Upper lobe of left lung (tissue), 6 donors: ENCODE data around the gene ZWILCH. TPM values are rescaled to one million over a fixed set of nuclear protein-coding genes. Genes with fewer than 3 reads are reported as not detected.

Experiments used
- ATAC-seq, 2 donors: fragments of 200-7000 bp; cut with Tn5 transposase; one replicate each; pipeline ENCODE4 v1.9.1; 2022; ENCODE audit warnings: mild to moderate bottlenecking in 2 of 2, moderate library complexity in 2 of 2; ENCODE audit not compliant: low FRiP score in 2 of 2
- DNase-seq, 2 donors: peaks; one replicate each; pipeline ENCODE4 v3.0.0-alpha.2; 2019 to 2020
- H3K27ac ChIP-seq, 4 donors: fragments of 200-600 bp; sonication (generic); one replicate each; pipeline ENCODE4 v1.5.1; 2016 to 2019
- H3K27me3 ChIP-seq, 4 donors: fragments of 200-600 bp; sonication (generic); one replicate each; pipeline ENCODE4 v1.5.1; 2017 to 2019
- H3K36me3 ChIP-seq, 4 donors: fragments of 200-600 bp; sonication (generic); one replicate each; pipeline ENCODE4 v1.5.1; 2016 to 2019
- H3K4me1 ChIP-seq, 4 donors: fragments of 200-600 bp; sonication (generic); one replicate each; pipeline ENCODE4 v1.5.1; 2018 to 2019
- H3K4me3 ChIP-seq, 4 donors: fragments of 200-600 bp; sonication (generic); one replicate each; pipeline ENCODE4 v1.5.1; 2017 to 2019; ENCODE audit warnings: mild to moderate bottlenecking in 2 of 4, moderate library complexity in 1 of 4
- H3K9me3 ChIP-seq, 4 donors: fragments of 200-600 bp; sonication (generic); one replicate each; pipeline ENCODE4 v1.5.1; 2018 to 2019
- CTCF ChIP-seq, 6 experiments: fragments of 450-650 bp in 4 of 6; fragments of 200-600 bp in 2 of 6; sonication (generic) in 2 of 6; IDR thresholded peaks; one replicate each; pipeline ENCODE4 v1.5.1; 2016 to 2019; ENCODE audit warnings: antibody characterized with exemption in 6 of 6
- EP300 ChIP-seq, 4 donors: sonication (generic); formaldehyde crosslinking; IDR thresholded peaks; one replicate each; pipeline ENCODE4 v1.5.1; 2017; ENCODE audit warnings: antibody characterized with exemption in 4 of 4, control low read depth in 2 of 4
- POLR2A ChIP-seq, 4 donors: fragments of 450-650 bp; IDR thresholded peaks; one replicate each; pipeline ENCODE4 v1.5.1; 2016 to 2017; ENCODE audit warnings: antibody characterized with exemption in 4 of 4, mild to moderate bottlenecking in 2 of 4
- POLR2AphosphoS5 ChIP-seq, 2 donors: sonication (generic); formaldehyde crosslinking; IDR thresholded peaks; one replicate each; pipeline ENCODE4 v1.5.1; 2017; ENCODE audit warnings: antibody characterized with exemption in 2 of 2
- WGBS, 2 donors: methylation state at CpG; one replicate each; pipeline ENCODE4 v1.1.5; 2017 to 2018; 5-methylcytosine and 5-hydroxymethylcytosine counted together
- total RNA-seq, 6 donors: library from RNA; depleted of rRNA in 4 of 6; stranded (reverse); fragments of >200 nt in 4 of 6; gene quantifications; one replicate each; pipeline versions ENCODE4 v1.1.0 to v1.2.1, GENCODE V29; 2016 to 2021
- donor health status: DM: no; HTN: no; CAD: no; lungs with moderate emphysema.
- donor health status: DM: no; HTN: yes; CAD: no; lungs with severe emphysema.

Gene ZWILCH
- total RNA-seq, 6 donors from 2014 or later = 0.33 to 6.3 (median 5.1) TPM

GRCh38 chr15:66572146-66572545 lies 67.0 kb downstream of the ZWILCH start:
- Histone ChIP-seq H3K27me3 (no peaks in the 10 kb centered on the region), H3K9me3 (no peaks in the 10 kb centered on the region), H3K4me3 (no peak overlapping the region), H3K36me3 (no peaks in the 10 kb centered on the region), H3K27ac (no peak overlapping the region), H3K4me1 (peaks cover under 1 to 7% (median 3%) of the 10 kb centered on the region in 4 donors)
- 73 to 90% methylated on average over 2 to 4 of the region's 4 CpGs for WGBS, 2 donors
- ATAC-seq = no peak
- no peak for TF ChIP-seq CTCF (IDR thresholded peaks at IDR 0.05)
- TF ChIP-seq EP300 (IDR thresholded peaks at IDR 0.05) = no peak
- no peak for TF ChIP-seq POLR2A (IDR thresholded peaks at IDR 0.05)
- TF ChIP-seq POLR2AphosphoS5 (IDR thresholded peaks at IDR 0.05) = no peak
- no peak for DNase-seq

GRCh38 chr15:66573348-66573718 lies 68.2 kb downstream of the ZWILCH start:
- Histone ChIP-seq H3K4me1 (peaks cover 0 to 6% (median 5%) of the 10 kb centered on the region in 4 donors), H3K4me3 (no peak overlapping the region), H3K9me3 (no peaks in the 10 kb centered on the region), H3K36me3 (no peaks in the 10 kb centered on the region), H3K27ac (no peak overlapping the region), H3K27me3 (no peaks in the 10 kb centered on the region)
- ATAC-seq = no peak
- TF ChIP-seq POLR2A (IDR thresholded peaks at IDR 0.05) = no peak
- no peak for TF ChIP-seq POLR2AphosphoS5 (IDR thresholded peaks at IDR 0.05)
- TF ChIP-seq CTCF (IDR thresholded peaks at IDR 0.05) = no peak
- no peak for TF ChIP-seq EP300 (IDR thresholded peaks at IDR 0.05)
- DNase-seq = no peak
- WGBS, 2 donors = 85 to 94% methylated on average over 7 of the region's 7 CpGs

GRCh38 chr15:66573719-66574595 lies 68.8 kb downstream of the ZWILCH start:
- peak in 1 of 2 donors; percentile 41 for ATAC-seq
- H3K4me1 ChIP-seq = peaks cover 0 to 8% (median 5%) of the 10 kb centered on the region in 4 donors
- DNase-seq = no peak
- 64 to 75% methylated on average over 9 to 10 of the region's 10 CpGs for WGBS, 2 donors
- H3K36me3 ChIP-seq = no peaks in the 10 kb centered on the region
- TF ChIP-seq POLR2AphosphoS5 (IDR thresholded peaks at IDR 0.05) (no peak), CTCF (IDR thresholded peaks at IDR 0.05) (no peak), POLR2A (IDR thresholded peaks at IDR 0.05) (no peak), EP300 (IDR thresholded peaks at IDR 0.05) (no peak)
- no peaks in the 10 kb centered on the region for H3K27me3 ChIP-seq
- no peaks in the 10 kb centered on the region for H3K9me3 ChIP-seq
- no peak overlapping the region for H3K27ac ChIP-seq
- no peak overlapping the region for H3K4me3 ChIP-seq

GRCh38 chr15:66574596-66574950 lies 69.4 kb downstream of the ZWILCH start:
- H3K4me1 ChIP-seq = peaks cover 0 to 8% (median 5%) of the 10 kb centered on the region in 4 donors
- no peak overlapping the region for H3K4me3 ChIP-seq
- WGBS, 2 donors = 83 to 84% methylated on average over 2 of the region's 2 CpGs
- no peak for DNase-seq
- no peak for TF ChIP-seq CTCF (IDR thresholded peaks at IDR 0.05)
- no peak for TF ChIP-seq EP300 (IDR thresholded peaks at IDR 0.05)
- no peak for TF ChIP-seq POLR2AphosphoS5 (IDR thresholded peaks at IDR 0.05)
- no peak for TF ChIP-seq POLR2A (IDR thresholded peaks at IDR 0.05)
- H3K36me3 ChIP-seq = no peaks in the 10 kb centered on the region
- no peak overlapping the region for H3K27ac ChIP-seq
- no peaks in the 10 kb centered on the region for H3K27me3 ChIP-seq
- peak in 1 of 2 donors; percentile 37 for ATAC-seq
- H3K9me3 ChIP-seq = no peaks in the 10 kb centered on the region
